ENCODE results near the gene PPP2R3A. TPM values are rescaled to one million over a fixed set of nuclear protein-coding genes. Genes with fewer than 3 reads are reported as not detected.
"Not testable (repeated sequence)": the region's sequence is repeated elsewhere in the genome, so short reads cannot be mapped to it uniquely, and the experiment has no call there.

Gene PPP2R3A
- total RNA-seq, 6 experiments from 2014 or later, result 21.2 to 26.1 (median 24.8) TPM

DNA sequence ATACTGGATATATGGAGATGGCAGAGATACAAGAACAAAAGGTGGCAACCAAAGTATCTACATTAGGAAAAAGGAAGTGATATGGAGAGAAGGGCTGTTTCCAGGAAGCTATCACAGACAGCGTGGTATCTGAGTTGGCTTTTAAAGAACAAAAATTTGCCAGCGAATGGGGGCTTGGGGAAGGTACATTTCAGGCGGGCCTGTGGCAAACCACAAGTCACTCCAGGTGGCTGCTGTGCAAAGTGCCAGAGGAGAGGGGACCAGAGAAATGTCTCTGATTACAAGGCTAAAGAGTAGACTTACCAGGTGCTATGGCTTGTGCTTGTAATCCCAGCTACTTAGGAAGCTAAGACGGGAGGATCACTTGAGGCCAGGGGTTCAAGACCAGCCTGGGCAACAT lies 139.5 kb downstream of the PPP2R3A start:
- TF ChIP-seq, protein P1, sequence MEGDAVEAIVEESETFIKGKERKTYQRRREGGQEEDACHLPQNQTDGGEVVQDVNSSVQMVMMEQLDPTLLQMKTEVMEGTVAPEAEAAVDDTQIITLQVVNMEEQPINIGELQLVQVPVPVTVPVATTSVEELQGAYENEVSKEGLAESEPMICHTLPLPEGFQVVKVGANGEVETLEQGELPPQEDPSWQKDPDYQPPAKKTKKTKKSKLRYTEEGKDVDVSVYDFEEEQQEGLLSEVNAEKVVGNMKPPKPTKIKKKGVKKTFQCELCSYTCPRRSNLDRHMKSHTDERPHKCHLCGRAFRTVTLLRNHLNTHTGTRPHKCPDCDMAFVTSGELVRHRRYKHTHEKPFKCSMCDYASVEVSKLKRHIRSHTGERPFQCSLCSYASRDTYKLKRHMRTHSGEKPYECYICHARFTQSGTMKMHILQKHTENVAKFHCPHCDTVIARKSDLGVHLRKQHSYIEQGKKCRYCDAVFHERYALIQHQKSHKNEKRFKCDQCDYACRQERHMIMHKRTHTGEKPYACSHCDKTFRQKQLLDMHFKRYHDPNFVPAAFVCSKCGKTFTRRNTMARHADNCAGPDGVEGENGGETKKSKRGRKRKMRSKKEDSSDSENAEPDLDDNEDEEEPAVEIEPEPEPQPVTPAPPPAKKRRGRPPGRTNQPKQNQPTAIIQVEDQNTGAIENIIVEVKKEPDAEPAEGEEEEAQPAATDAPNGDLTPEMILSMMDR (IDR thresholded peaks at IDR 0.05), result no peak
- Mint-ChIP-seq H3K4me1 (ENCODE audit: low read depth) (no peaks in the 10 kb centered on the region), H3K9me3 (no peaks in the 10 kb centered on the region), H3K4me3 (no peak overlapping the region), H3K27me3 (ENCODE audit: insufficient read depth) (no peaks in the 10 kb centered on the region), H3K36me3 (ENCODE audit: low read depth) (peaks cover 34% of the 10 kb centered on the region), H3K27ac (no peak overlapping the region)
- DNase-seq, result no peak

DNA sequence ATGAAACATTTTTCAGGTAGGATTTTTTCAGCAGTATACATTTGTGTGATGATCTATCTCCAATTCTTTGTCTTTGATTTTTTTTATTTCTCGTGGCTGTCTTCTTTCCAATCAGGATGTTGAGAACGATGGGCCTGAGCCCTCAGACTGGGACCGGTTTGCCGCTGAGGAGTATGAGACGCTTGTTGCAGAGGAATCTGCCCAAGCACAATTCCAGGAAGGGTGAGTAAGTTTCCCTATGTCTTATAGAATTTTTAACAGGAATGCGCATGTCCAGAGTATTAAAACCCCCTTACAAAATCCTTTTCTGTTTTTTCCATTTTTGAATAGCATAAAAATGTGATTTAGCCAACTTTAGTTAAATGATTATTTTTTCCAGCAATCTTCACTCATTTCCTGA lies 140.6 kb downstream of the PPP2R3A start:
- Mint-ChIP-seq H3K27me3 (ENCODE audit: insufficient read depth) (no peaks in the 10 kb centered on the region), H3K4me1 (ENCODE audit: low read depth) (no peaks in the 10 kb centered on the region), H3K4me3 (no peak overlapping the region), H3K36me3 (ENCODE audit: low read depth) (peaks cover 44% of the 10 kb centered on the region), H3K9me3 (no peaks in the 10 kb centered on the region), H3K27ac (no peak overlapping the region)
- TF ChIP-seq, protein P1 (IDR thresholded peaks at IDR 0.05), result no peak
- DNase-seq, result no peak

DNA sequence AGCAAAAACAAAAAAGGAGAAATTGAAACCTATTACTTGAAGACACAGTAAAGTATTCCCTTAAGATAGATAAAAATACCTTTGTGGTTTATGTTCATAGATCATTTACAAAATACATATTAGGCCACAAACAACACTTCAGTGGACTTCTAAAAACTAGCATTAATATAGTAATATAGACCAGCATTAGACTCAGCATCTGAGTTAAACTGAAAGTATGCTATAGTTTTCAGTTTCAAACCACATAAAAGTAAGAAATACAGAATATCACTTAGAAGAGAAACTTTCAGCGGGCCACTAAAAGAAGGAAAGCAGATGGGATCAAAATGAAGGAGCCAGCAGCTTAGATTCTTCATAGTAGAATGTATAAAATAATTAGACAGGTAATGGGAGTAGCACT lies 144.0 kb downstream of the PPP2R3A start:
- TF ChIP-seq, protein P1 (IDR thresholded peaks at IDR 0.05), result no peak
- no peak overlapping the region for H3K4me3 Mint-ChIP-seq
- H3K9me3 Mint-ChIP-seq, result no peaks in the 10 kb centered on the region; the same call in 1 of the 2 replicates
- no peaks in the 10 kb centered on the region for H3K27me3 Mint-ChIP-seq (ENCODE audit: insufficient read depth)
- no peak for DNase-seq
- H3K4me1 Mint-ChIP-seq (ENCODE audit: low read depth), result no peaks in the 10 kb centered on the region
- H3K27ac Mint-ChIP-seq, result no peak overlapping the region
- peaks cover 58% of the 10 kb centered on the region for H3K36me3 Mint-ChIP-seq (ENCODE audit: low read depth)

DNA sequence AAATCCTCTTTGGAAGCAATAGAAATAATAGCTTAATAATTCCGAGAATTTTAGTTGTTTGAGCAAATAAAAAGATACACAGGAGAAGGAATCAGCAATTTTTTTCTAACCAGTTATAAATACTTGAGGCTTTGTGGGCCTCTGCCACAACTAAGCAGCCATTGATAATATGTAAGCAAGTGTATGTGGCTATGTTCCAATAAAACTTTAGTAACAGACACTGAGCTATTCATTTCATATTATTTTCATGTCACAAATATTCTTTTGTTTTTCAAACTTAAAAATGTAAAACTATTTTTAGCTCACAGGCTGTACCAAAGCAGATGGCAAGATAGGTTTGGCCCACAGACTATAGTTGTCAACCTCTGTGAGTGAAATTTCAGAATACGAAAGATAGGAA lies 145.0 kb downstream of the PPP2R3A start:
- H3K27me3 Mint-ChIP-seq (ENCODE audit: insufficient read depth), result no peaks in the 10 kb centered on the region
- no peaks in the 10 kb centered on the region; the same call in 1 of the 2 replicates for H3K9me3 Mint-ChIP-seq
- TF ChIP-seq, protein P1 (IDR thresholded peaks at IDR 0.05), result no peak
- H3K4me1 Mint-ChIP-seq (ENCODE audit: low read depth), result no peaks in the 10 kb centered on the region
- no peak overlapping the region for H3K27ac Mint-ChIP-seq
- DNase-seq, result no peak
- H3K4me3 Mint-ChIP-seq, result no peak overlapping the region
- H3K36me3 Mint-ChIP-seq (ENCODE audit: low read depth), result peaks cover 60% of the 10 kb centered on the region

DNA sequence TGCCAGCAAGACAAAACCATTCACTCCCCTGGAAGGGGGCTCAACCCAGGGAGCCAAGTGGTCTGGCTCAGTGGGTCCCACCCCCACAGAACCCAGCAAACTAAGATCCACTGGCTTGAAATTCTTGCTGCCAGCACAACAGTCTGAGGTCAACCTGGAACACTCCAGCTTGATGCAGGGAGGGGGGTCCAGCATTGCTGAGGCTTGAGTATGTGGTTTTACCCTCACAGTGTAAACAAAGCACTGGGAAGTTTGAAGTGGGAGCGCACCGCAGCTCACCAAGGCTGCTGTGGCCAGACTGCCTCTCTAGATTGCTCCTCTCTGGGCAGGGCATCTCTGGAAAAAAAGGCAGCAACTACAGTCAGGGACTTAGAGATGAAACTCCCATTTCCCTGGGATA lies 148.9 kb downstream of the PPP2R3A start:
- H3K27ac Mint-ChIP-seq, result no peak overlapping the region
- no peak for DNase-seq
- H3K4me3 Mint-ChIP-seq, result no peak overlapping the region
- TF ChIP-seq, protein P1 (IDR thresholded peaks at IDR 0.05), result no peak
- H3K9me3 Mint-ChIP-seq, result peaks cover 13% of the 10 kb centered on the region
- no peaks in the 10 kb centered on the region for H3K4me1 Mint-ChIP-seq (ENCODE audit: low read depth)
- no peaks in the 10 kb centered on the region for H3K27me3 Mint-ChIP-seq (ENCODE audit: insufficient read depth)
- peaks cover 89% of the 10 kb centered on the region for H3K36me3 Mint-ChIP-seq (ENCODE audit: low read depth)

DNA sequence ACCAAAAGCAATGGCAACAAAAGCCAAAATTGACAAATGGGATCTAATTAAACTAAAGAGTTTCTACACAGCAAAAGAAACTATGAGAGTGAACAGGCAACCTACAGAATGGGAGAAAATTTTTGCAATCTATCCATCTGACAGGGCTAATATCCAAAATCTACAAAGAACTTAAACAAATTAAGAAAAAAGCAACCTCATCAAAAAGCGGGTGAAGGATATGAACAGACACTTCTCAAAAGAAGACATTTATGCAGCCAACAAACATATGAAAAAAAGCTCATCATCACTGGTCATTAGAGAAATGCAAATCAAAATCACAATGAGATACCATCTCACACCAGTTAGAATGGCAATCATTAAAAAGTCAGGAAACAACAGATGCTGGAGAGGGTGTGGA lies 153.8 kb downstream of the PPP2R3A start:
- DNase-seq; H3K27ac Mint-ChIP-seq; H3K4me1 Mint-ChIP-seq (ENCODE audit: low read depth); H3K27me3 Mint-ChIP-seq (ENCODE audit: insufficient read depth); H3K4me3 Mint-ChIP-seq: not testable (repeated sequence)
- Mint-ChIP-seq H3K36me3 (ENCODE audit: low read depth) (peaks cover 62% of the 10 kb centered on the region), H3K9me3 (peaks cover 13% of the 10 kb centered on the region)

DNA sequence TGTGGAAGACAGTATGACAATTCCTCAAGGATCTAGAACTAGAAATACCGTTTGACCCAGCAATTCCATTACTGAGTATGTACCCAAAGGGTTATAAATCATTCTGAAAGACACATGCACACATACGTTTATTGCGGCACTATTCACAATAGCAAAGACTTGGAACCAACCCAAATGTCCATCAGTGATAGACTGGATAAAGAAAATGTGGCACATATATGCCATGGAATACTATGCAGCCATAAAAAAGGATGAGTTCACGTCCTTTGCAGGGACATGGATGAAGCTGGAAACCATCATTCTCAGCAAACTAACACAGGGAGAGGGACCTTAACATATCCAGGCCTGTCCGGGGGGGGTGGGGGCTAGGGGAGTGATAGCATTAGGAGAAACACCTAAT lies 154.3 kb downstream of the PPP2R3A start:
- H3K4me1 Mint-ChIP-seq (ENCODE audit: low read depth); DNase-seq; H3K4me3 Mint-ChIP-seq; H3K27me3 Mint-ChIP-seq (ENCODE audit: insufficient read depth); H3K27ac Mint-ChIP-seq: not testable (repeated sequence)
- H3K36me3 Mint-ChIP-seq (ENCODE audit: low read depth), result peaks cover 65% of the 10 kb centered on the region
- H3K9me3 Mint-ChIP-seq, result peaks cover 13% of the 10 kb centered on the region
